Activated B cell treated with CpG ODN at 0.5 μM for 24 hours (primary cell): ENCODE results near the gene IFT80. TPM values are rescaled to one million over a fixed set of nuclear protein-coding genes. Genes with fewer than 3 reads are reported as not detected.

ENCODE experiments used
- ATAC-seq: fragments of 200-7000 bp; cut with Tn5 transposase; one replicate; pipeline ENCODE4 v1.10.0; 2021; ENCODE audit warnings: low read depth, mild to moderate bottlenecking, moderate library complexity
- CTCF ChIA-PET: fragments of 350-600 bp; sonication (Branson Sonifier 250); formaldehyde crosslinking; loops from one replicate; lab custom pipeline; 2021; ENCODE audit warnings: antibody characterized with exemption; lab: Charles Lee
- POLR2A ChIA-PET: fragments of 350-600 bp; sonication (Branson Sonifier 250); formaldehyde crosslinking; loops from one replicate; lab custom pipeline; 2021; ENCODE audit warnings: antibody characterized with exemption; lab: Charles Lee
- DNase-seq: peaks from one replicate; pipeline ENCODE4 v3.0.0; 2022
- H3K27ac Mint-ChIP-seq: one replicate; pipeline ENCODE4 v1.8.0; 2020; ENCODE audit warnings: mixed read lengths
- H3K27me3 Mint-ChIP-seq: one replicate; pipeline ENCODE4 v1.8.0; 2021; ENCODE audit warnings: mixed read lengths
- H3K36me3 Mint-ChIP-seq: one replicate; pipeline ENCODE4 v1.8.0; 2021; ENCODE audit warnings: low read depth, mixed read lengths
- H3K4me1 Mint-ChIP-seq: one replicate; pipeline ENCODE4 v1.8.0; 2021; ENCODE audit warnings: mixed read lengths
- H3K4me3 Mint-ChIP-seq: one replicate; pipeline ENCODE4 v1.8.0; 2020; ENCODE audit warnings: mild to moderate bottlenecking, mixed read lengths
- H3K9me3 Mint-ChIP-seq: one replicate; pipeline ENCODE4 v1.8.0; 2020; ENCODE audit warnings: mixed read lengths
- intact Hi-C: fragments of 100-400 bp; cut with micrococcal nuclease; formaldehyde crosslinking; loops from one replicate; pipeline ENCODE4 v1.15.1; 2024
- total RNA-seq: library from RNA; stranded (reverse); gene quantifications from 2 replicates; pipeline ENCODE4 v1.2.3, GENCODE V29; 2022
- TF ChIP-seq, protein P1 (sequence below): fragments of 200-600 bp; IDR thresholded peaks from one replicate; pipeline ENCODE4 v1.8.0; 2022; ENCODE audit warnings: antibody characterized with exemption, mild to moderate bottlenecking

Gene IFT80
- total RNA-seq, 1 donor from 2014 or later: 26.7 TPM

DNA sequence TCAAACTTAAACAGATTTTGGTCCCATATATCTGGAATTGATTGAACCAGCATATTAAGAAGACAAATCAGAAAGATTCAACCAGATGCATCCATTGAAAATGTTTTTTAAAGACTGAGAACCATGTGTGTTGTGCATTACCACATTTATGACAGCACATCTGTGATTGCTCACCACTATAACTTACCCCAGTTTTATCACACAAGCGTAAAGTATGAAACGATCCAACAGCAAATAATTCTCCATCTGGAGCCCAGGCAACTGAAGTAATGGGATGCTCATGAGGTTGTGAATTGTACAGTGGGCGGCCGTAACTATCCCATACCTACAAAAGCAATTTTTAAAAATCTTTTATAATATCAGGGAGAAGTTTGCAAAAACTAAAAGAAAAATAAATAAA is 43.2 kb downstream of the IFT80 start:
- intact Hi-C loops: no loop called here
- Mint-ChIP-seq H3K9me3 (no peaks in the 10 kb centered on the region), H3K27me3 (no peaks in the 10 kb centered on the region), H3K27ac (no peak overlapping the region), H3K36me3 (peaks cover 39% of the 10 kb centered on the region), H3K4me1 (no peaks in the 10 kb centered on the region), H3K4me3 (no peak overlapping the region)
- DNase-seq (no peak), ATAC-seq (no peak)
- CTCF ChIA-PET: no interaction called here
- POLR2A ChIA-PET: no interaction called here
- TF ChIP-seq, protein P1, sequence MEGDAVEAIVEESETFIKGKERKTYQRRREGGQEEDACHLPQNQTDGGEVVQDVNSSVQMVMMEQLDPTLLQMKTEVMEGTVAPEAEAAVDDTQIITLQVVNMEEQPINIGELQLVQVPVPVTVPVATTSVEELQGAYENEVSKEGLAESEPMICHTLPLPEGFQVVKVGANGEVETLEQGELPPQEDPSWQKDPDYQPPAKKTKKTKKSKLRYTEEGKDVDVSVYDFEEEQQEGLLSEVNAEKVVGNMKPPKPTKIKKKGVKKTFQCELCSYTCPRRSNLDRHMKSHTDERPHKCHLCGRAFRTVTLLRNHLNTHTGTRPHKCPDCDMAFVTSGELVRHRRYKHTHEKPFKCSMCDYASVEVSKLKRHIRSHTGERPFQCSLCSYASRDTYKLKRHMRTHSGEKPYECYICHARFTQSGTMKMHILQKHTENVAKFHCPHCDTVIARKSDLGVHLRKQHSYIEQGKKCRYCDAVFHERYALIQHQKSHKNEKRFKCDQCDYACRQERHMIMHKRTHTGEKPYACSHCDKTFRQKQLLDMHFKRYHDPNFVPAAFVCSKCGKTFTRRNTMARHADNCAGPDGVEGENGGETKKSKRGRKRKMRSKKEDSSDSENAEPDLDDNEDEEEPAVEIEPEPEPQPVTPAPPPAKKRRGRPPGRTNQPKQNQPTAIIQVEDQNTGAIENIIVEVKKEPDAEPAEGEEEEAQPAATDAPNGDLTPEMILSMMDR: no peak

DNA sequence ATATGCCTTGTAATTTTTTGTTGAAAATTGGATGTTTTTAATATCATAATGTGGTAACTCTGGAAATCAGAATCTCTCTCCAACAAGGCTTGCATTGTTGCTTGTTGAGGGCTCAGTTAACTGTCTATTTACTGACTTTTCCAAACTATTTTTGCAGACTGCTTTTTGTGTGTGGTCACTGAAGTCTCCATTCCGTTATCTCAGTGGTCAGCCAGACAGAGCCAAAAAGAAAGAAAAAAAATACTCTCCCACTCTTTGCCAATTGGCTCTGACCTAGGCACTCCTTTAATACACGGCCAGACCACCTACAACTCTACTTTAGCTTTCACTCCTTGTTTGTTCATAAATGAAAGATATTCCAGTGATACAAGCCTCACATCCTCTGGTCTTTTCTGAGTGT is 52.5 kb downstream of the IFT80 start:
- intact Hi-C loops: loop anchor here (10.0 kb wide), 2 partner anchors 192 to 1082 kb away; no protein-coding TSS in a partner anchor
- no peaks in the 10 kb centered on the region for H3K9me3 Mint-ChIP-seq
- ChIA-PET POLR2A (no interaction called here), CTCF (no interaction called here)
- H3K27me3 Mint-ChIP-seq: no peaks in the 10 kb centered on the region
- no peak overlapping the region for H3K27ac Mint-ChIP-seq
- no peak overlapping the region for H3K4me3 Mint-ChIP-seq
- peaks cover 6% of the 10 kb centered on the region for H3K36me3 Mint-ChIP-seq
- DNase-seq (no peak), ATAC-seq (no peak)
- no peaks in the 10 kb centered on the region for H3K4me1 Mint-ChIP-seq
- TF ChIP-seq, protein P1: no peak

DNA sequence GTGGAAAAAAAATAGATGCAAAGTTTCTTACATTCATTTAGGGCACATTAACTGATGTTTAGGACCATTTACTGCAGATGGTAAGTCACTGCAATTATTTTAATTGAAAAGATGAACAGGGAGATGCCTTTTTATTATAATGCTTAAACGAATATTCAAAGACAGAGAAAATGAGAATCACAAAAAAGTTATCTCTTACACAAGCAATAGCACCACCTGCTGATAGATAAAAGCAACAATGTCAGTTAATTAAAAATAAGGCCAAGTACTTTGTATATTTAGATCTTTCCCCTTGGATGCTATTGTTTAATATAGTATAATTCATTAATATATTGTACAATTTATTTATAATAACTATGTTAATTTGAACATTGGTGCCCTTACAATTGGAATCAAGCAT is 55.9 kb downstream of the IFT80 start:
- no peaks in the 10 kb centered on the region for H3K27me3 Mint-ChIP-seq
- POLR2A ChIA-PET: no interaction called here
- no peak overlapping the region for H3K27ac Mint-ChIP-seq
- H3K4me3 Mint-ChIP-seq: no peak overlapping the region
- H3K4me1 Mint-ChIP-seq: no peaks in the 10 kb centered on the region
- H3K9me3 Mint-ChIP-seq: peaks cover under 1% of the 10 kb centered on the region
- TF ChIP-seq, protein P1: no peak
- DNase-seq: no peak
- intact Hi-C loops: loop anchor here (1.0 to 10.0 kb wide), 6 partner anchors 188 to 1078 kb away; partner anchors contain the start of gene IL12A
- CTCF ChIA-PET: interaction anchor here (1.2 to 2.2 kb wide), 3 partner anchors 311 to 459 kb away, joined by 3 to 11 read pairs (median 3); no protein-coding TSS in a partner anchor
- peaks cover 5% of the 10 kb centered on the region for H3K36me3 Mint-ChIP-seq
- ATAC-seq: no peak

DNA sequence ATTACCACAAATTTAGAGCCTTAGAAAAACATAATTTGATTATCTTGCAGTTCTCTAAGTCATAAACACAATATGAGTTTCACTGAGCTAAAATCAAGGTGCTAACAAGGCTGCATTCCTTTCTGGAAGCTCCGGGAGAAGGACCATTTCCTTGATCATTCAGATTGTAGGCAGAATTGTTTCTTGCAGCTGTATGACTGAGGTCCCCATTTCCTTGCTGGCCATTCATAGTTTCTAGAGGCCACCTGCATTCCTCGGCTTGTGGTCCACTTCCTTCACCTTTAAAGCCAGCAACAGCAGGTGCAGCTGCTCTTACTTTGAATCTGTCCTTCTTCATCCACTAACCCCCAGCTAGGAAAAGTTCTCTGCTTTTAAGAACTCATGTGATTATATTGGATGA is 58.7 kb downstream of the IFT80 start:
- Mint-ChIP-seq H3K36me3 (peaks cover 2% of the 10 kb centered on the region), H3K9me3 (peaks cover 5% of the 10 kb centered on the region), H3K4me1 (no peaks in the 10 kb centered on the region), H3K27me3 (no peaks in the 10 kb centered on the region), H3K27ac (no peak overlapping the region), H3K4me3 (no peak overlapping the region)
- ChIA-PET CTCF (no interaction called here), POLR2A (no interaction called here)
- TF ChIP-seq, protein P1: no peak
- DNase-seq (no peak), ATAC-seq (no peak)
- intact Hi-C loops: loop anchor here (5.0 to 10.0 kb wide), 3 partner anchors 186 to 1076 kb away; no protein-coding TSS in a partner anchor

DNA sequence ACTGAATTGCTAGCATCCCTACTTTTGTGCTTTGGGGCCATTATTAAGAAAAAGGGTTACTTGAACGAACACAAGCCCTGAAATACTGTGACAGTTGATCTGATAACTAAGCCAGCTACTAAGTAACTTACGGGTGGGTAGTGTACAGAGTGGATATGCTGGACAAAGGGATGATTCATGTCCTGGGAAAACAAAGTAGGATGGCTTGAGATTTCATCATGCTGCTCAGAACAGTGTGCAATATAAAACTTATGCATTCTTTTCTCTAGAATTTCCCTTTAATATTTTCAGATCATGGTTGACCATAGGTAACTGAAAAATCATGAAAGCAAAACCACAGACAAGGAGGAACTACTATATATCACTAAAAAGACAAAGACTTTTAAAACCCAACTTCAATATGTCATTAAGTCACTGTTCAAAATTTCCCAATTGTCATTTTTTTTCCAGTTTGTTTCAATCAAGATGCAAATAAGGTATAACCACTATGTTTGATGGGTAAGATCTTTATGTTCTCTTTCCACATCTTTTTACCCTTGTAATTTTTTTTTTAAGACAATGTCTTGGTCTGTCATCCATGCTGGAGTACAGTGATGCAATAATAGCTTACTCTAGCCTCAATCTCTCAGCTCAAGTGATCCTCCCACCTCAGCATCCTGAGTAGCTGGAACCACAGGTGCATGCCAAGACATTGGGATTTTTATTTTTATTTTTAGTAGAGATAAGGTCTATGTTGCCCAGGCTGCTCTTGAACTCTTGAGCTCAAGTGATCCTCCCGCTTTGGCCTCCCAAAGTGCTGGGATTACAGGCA is 67.7 kb downstream of the IFT80 start:
- CTCF ChIA-PET: no interaction called here
- no peak for DNase-seq
- TF ChIP-seq, protein P1: no peak
- intact Hi-C loops: no loop called here
- POLR2A ChIA-PET: no interaction called here
- H3K4me3 Mint-ChIP-seq: no peak overlapping the region
- no peak for ATAC-seq
- no peaks in the 10 kb centered on the region for H3K9me3 Mint-ChIP-seq
- no peaks in the 10 kb centered on the region for H3K4me1 Mint-ChIP-seq
- H3K27me3 Mint-ChIP-seq: no peaks in the 10 kb centered on the region
- H3K27ac Mint-ChIP-seq: no peak overlapping the region
- H3K36me3 Mint-ChIP-seq: no peaks in the 10 kb centered on the region
